Activated T-cell treated with anti-CD3 and anti-CD28 coated beads for 48 hours (primary cell): Measurements from ENCODE around the gene PRPS1.
A peak's percentile ranks its signal among the peaks of the same experiment; 100 is the strongest.
"Not testable (repeated sequence)": the region's sequence is repeated elsewhere in the genome, so short reads cannot be mapped to it uniquely, and the experiment has no call there.

Experiments used
- DNase-seq: peaks from one replicate; pipeline ENCODE4 v3.0.0-alpha.2; 2020; ENCODE audit warnings: low read depth

PRPS1 gene

GRCh38 chrX:107630031-107630689 is 1.9 kb downstream of the PRPS1 start:
- DNase-seq = no peak

- no peak for DNase-seq
Observed at GRCh38 chrX:107632346-107632745, 4.0 kb downstream of the PRPS1 start.

DNA sequence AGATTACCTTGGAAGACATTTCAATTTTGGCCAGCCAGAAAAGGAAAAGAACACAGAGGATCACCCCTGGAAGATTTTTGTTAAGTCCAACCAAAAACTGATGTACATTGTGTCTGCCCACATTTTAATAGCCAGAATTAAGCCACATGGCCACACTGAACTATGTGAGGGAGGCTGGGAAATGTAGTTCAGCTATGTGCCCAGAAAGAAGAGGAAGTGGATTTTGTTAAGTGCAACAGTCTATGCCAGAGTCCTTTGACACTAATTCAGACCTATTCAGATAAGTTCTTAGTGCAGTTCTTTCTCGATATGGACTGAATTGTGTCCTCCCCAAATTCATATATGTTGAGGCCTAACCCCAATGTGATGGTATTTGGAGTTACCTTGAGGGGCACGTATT is 18.4 kb downstream of the PRPS1 start:
- no peak for DNase-seq

GRCh38 chrX:107648332-107648731 is 20.0 kb downstream of the PRPS1 start:
- no peak for DNase-seq

- no peak for DNase-seq
Observed at GRCh38 chrX:107654566-107654871, 26.2 kb downstream of the PRPS1 start.

DNA sequence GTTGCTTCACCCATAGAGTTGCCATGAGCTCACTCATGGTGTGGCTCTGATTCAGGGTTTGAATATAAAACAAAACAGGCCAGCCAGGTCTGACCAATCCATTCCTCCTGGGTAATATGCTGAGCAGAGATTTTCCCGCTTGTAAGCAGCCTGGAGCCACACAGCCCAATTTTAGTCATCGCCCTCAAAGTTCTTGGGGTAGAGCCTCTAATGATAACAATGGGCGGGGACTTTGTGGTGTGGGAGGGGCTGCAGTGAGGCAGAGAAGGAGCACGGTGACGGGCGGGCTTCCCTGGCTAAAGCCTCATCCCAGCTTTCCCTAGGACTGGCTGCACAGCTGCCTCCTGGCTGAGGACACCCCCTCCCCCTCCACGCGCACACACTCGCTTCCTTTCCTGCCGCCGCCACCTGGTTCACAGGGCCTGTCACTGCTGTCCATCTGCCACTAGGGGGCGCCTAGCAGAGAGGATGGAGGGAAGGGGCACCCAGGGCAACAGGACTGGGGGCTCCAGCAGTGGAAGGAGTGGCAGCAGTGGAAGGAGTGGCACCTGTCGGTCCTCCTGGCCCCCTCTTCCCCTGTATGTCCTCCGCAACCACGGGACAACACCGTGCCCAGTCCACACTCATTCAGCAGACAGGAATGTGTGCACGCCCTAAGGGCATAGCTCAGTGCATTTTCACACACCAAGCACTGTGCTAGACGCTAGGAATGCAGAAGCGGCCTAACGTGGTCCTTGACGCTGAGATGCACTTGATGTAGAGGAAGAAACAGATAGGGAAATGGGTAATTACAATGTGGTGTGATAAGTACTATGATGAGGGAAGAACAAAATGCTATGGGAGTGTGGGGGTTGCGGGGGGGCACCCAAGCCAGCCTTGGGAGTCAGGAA is 26.8 kb downstream of the PRPS1 start:
- DNase-seq = peak; percentile 39

DNA sequence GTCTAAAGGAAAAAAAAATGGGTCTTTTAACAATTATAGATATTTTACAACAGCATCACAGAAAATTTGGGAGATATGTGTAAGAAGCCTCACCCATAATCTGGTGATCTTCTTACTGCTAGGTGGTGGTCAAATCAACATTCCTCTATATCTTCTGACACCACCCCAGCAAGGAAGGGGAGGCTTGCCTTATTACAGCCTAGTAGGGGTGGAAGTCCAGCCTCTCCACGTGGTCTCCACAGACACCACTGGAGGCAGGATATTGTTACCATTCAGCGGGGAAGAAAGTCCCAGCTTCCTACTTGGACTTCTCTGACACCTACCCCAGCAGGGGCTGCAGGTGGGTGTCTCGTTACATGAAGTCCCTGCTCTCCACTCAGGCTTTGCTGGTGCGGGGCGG is 28.7 kb downstream of the PRPS1 start:
- no peak for DNase-seq

GRCh38 chrX:107658660-107659059 is 30.4 kb downstream of the PRPS1 start:
- no peak for DNase-seq

DNA sequence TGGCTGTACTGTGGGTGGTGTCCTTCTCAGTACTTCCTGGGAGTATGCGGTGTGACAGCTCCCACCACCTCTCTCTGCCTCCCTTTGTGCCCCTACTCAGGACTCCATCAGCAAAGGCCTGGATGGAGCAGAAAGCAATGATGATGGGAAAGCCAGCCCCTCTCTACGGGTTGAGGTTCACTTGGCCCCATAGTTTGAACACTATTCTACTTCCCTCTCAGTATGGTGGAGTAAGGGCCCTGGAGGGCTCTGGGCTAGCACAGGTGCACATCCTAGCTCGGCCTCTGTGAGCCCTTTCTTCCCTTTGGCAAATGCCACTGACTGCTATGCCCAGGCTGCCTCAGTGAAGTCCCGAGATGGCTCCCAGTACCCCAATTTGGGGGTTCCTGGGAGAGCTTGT is 31.0 kb downstream of the PRPS1 start:
- no peak for DNase-seq

DNA sequence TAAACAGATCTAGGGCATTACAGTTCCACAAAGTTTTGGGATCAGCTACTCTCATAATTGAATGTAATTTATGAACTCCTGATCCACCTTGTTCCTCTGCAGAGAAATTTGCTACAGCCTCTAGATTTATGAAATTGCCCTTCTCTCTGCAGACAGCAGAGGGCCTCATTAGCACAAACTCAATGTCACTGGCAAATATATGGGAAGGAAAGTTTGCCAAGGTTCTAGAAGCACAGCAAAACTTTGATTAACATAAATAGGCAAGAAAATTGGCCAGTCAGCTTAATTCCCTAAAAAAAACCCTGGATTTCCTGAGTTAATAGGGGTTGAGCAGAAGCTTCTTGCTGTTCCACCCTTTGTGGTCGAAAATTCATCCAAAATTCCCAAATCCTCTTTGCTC is 31.5 kb downstream of the PRPS1 start:
- DNase-seq = no peak

DNA sequence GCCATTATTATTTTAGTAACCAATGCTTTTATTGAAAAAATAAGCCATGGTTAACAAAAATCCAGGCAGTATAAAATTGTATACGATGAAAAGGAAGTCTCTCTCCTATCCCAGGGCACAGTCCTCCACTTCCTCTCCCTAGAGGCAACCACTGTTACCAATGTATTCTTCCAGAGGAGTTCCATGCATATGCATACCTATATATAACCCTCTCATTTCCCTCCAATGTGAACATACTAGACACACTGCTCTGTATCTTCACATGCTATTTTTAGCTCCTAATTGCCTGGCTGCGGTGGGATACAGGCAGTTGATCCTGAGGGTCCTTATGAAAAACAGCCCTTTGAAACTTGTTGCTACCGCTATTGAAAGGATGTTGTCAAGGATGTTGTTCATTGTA is 33.8 kb downstream of the PRPS1 start:
- no peak for DNase-seq

DNA sequence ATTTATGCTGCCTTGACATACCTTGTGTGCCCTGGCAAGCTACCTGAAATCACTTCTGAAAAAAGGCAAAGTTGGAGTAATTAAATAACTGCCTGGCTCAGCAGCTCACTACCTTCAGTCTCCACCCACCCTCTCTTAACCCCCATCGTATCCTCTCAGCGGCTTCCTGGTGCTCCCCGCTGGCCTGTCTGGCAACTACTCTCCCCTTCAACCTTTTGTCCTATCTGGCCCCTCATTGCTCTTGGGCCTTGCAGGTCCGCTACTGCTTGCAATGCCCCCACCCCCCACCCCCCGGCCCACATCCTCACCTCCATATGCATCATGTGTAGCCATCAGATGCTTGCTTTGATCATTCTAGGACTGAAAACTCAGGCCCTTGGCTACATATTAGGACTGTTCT is 34.5 kb downstream of the PRPS1 start:
- DNase-seq = no peak

- DNase-seq = no peak
Observed at GRCh38 chrX:107666931-107667330, 38.6 kb downstream of the PRPS1 start.

DNA sequence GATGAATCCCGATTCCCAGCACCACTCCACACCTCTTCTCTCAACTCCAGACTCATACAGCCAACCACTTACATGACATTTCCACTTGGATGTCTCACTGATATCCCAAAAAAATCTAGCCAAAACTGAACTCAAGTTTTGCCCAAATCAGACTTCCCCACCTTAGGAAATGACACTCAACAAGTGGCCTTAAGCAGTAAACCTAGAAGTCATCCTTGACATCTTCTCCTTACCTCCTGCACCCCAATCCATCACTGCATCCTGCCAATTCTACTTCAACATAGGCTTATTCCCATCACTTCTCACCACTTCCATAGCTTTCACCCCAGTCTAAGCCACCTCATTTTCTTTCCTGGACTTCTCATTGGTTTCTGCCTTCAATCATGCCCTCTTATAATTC is 39.1 kb downstream of the PRPS1 start:
- no peak for DNase-seq

GRCh38 chrX:107668710-107669109 is 40.4 kb downstream of the PRPS1 start:
- not testable (repeated sequence) for DNase-seq

DNA sequence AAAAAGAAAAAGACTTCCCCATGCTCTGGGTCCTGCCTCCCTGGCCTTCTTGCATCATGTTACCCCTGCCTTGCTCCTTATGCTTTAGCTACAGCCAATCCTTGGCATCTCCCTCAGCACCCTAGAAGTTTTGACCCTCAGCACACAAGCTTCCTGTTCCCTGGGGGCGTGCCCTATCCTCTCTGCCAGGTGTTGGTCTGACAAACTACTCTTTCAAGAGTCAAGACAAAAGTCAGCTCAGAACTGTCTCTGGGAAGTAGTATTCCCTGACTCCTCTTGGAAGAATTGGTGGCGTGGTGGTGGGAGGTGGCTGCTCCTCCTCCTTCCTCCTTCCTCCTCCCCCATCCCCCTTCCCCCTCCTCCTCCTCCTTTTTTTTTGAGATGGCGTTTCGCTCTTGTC is 41.0 kb downstream of the PRPS1 start:
- no peak for DNase-seq

DNA sequence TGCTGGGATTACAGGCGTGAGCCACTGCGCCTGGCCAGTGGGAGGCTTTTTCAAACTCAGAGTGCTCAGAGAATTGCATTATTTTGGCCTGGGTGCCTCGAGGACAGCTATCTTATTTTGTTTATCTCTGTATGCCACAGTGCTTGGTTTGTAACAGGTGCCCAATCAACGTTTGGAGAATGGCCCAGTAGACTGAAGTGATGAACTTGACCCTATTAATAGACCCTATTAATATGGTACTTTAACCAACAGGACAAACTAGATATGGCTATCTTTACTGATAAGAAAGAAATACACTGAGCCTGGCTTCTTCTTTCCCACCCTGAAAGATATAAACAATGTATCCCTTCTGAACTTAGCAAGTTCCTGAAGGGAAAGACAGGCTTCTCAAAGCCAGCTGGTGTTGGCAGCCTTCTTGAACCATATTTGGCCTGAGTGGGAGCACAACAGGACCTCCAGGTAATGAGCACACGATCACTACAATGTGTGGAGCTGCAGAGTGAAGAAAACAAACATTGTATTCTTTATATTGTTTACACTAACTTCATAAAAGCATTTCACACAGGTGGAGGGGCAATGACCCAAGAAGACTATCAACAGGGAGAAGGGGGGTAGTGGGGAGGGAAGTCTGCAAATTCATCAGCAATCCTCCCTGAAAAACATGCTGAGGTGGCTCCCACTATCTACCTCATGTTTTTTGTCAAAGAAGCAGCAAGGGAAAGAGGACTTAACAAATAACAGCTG is 41.7 kb downstream of the PRPS1 start:
- no peak for DNase-seq

GRCh38 chrX:107671256-107671655 is 42.9 kb downstream of the PRPS1 start:
- DNase-seq = not testable (repeated sequence)

- DNase-seq = peak; percentile 53
Observed at GRCh38 chrX:107672955-107673378, 44.7 kb downstream of the PRPS1 start.

DNA sequence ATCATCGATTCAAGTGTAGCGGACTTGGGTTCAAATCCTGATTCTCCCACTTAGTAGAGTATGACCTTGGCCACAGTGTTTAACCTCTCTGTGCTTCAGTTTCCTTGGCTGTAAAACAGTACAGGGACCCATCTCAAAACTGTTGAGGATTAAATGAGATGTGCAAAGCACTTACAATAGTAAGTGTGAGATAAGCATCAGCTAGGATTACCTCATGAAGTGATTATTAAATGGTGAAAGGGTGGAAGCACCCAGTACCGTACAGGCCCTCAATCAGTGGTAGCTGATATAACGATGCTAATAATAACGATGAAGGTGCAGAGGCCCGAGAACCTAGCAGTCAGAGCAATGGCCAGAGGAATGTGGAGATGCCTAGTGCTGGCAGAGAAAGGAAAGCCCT is 45.1 kb downstream of the PRPS1 start:
- DNase-seq = no peak

GRCh38 chrX:107673933-107674479 is 45.7 kb downstream of the PRPS1 start:
- DNase-seq = peak; percentile 76

- DNase-seq = no peak
Observed at GRCh38 chrX:107674480-107675364, 46.4 kb downstream of the PRPS1 start.
